ENCODE measurements around the gene TESK2.
A peak's percentile ranks its signal among the peaks of the same experiment; 100 is the strongest.

TESK2 gene

DNA sequence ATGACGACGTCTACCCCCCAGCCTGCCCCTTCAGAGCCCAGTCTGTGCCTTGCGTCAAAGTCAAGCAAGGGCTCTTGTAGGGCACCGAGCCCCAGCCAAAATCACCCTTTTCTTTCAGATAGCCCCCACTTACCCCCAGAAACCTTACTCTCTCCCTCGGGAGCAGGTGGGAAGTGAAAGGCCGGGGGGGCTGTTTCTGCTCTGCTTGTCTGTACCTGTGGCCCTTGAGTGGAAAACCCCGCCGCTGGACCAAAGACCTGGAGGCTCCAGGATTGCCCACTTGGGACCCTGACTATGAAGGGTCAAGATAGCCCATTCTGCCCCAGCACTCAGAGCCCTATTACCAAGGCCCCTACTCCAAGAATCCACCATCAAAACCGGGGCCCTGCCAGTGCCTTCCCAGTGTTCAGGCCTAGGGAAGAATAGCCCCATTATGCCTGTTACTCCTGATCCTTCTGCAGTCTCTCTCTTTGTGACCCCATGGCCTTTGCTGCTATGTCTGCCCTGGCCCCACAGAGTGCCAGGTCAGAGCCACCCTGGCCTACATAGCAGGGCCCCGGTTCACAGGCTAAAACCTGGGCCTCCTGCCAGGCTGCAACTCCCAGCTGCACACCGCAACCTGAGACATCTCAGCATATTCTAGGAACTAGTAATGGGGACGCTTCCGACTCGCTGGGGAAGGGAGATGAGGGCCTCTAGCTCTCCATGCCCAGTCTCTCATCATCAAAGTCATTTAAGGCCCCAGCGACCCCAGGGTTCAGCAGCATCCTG lies 186.5 kb downstream of the TESK2 start:
- DNase-seq (ENCODE audit: low spot score), result peak; percentile 24

GRCh38 chr1:45303520-45304310 lies 187.2 kb downstream of the TESK2 start:
- DNase-seq (ENCODE audit: low spot score), result peak; percentile 97

- no peak for DNase-seq (ENCODE audit: low spot score)
These were observed 188.3 kb downstream of the TESK2 start for GRCh38 chr1:45302505-45303150.

DNA sequence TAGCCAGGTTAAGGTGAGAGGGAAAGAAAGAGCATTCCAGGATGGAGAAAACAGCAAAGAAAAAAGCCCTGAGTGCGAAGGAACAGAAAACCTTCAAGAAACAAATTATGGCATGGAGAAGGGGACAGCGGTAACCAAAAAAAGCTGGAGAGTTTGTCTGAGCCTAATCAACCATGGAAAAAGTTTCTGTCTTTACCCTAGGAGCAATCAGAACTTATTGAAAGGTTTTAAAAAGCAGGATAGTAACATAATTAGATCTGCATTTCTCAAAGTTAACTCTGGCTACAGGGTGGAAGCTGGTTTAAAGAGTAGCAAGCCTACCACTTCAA lies 190.3 kb downstream of the TESK2 start:
- no peak for DNase-seq (ENCODE audit: low spot score)

- peak; percentile 83 for DNase-seq (ENCODE audit: low spot score)
These were observed 190.8 kb downstream of the TESK2 start for GRCh38 chr1:45299981-45300668.

DNA sequence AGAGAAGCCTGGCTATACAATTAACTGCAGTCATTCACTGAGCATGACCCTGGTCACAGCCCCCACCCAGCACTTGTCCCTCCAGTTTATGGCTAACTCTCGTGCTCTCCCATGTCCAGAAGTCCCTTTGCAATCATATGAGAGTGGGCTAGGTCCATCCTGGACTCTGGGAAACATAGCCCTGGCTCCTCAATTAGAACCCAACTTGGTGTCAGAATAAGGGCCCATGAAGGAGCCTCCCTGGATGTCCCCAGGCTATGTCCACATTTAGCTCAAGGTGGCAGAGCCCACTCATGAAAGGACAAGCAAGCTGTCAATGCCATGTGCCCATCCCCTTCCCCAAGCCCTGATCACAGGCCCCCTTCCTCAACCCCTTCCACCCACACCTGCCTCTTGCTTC lies 191.7 kb downstream of the TESK2 start:
- no peak for DNase-seq (ENCODE audit: low spot score)

- DNase-seq (ENCODE audit: low spot score), result peak; percentile 37
These were observed 193.2 kb downstream of the TESK2 start for GRCh38 chr1:45297666-45298356.

Data from pons (tissue), 1 donor.